ENCODE data around the gene PPM1A.

Gene PPM1A

GRCh38 chr14:60245380-60246177 is 3.4 kb upstream of the PPM1A start:
- ATAC-seq = no peak
- no peak for TF ChIP-seq ZFP30 (CRISPR knock-in tag; IDR thresholded peaks at IDR 0.05)

- TF ChIP-seq, protein P1, sequence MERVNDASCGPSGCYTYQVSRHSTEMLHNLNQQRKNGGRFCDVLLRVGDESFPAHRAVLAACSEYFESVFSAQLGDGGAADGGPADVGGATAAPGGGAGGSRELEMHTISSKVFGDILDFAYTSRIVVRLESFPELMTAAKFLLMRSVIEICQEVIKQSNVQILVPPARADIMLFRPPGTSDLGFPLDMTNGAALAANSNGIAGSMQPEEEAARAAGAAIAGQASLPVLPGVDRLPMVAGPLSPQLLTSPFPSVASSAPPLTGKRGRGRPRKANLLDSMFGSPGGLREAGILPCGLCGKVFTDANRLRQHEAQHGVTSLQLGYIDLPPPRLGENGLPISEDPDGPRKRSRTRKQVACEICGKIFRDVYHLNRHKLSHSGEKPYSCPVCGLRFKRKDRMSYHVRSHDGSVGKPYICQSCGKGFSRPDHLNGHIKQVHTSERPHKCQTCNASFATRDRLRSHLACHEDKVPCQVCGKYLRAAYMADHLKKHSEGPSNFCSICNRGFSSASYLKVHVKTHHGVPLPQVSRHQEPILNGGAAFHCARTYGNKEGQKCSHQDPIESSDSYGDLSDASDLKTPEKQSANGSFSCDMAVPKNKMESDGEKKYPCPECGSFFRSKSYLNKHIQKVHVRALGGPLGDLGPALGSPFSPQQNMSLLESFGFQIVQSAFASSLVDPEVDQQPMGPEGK (CRISPR knock-in tag; IDR thresholded peaks at IDR 0.05; ENCODE audit: borderline replicate concordance) = no peak
- TF ChIP-seq OSR1 (CRISPR knock-in tag; IDR thresholded peaks at IDR 0.05) = no peak
- TF ChIP-seq BACH2 (CRISPR knock-in tag; IDR thresholded peaks at IDR 0.05; ENCODE audit: borderline replicate concordance) = no peak
- TF ChIP-seq, protein P2, sequence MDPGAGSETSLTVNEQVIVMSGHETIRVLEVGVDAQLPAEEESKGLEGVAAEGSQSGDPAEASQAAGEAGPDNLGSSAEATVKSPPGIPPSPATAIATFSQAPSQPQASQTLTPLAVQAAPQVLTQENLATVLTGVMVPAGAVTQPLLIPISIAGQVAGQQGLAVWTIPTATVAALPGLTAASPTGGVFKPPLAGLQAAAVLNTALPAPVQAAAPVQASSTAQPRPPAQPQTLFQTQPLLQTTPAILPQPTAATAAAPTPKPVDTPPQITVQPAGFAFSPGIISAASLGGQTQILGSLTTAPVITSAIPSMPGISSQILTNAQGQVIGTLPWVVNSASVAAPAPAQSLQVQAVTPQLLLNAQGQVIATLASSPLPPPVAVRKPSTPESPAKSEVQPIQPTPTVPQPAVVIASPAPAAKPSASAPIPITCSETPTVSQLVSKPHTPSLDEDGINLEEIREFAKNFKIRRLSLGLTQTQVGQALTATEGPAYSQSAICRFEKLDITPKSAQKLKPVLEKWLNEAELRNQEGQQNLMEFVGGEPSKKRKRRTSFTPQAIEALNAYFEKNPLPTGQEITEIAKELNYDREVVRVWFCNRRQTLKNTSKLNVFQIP (CRISPR knock-in tag; IDR thresholded peaks at IDR 0.05; ENCODE audit: borderline replicate concordance, low read depth) = no peak
- TF ChIP-seq ZFP3 (CRISPR knock-in tag; IDR thresholded peaks at IDR 0.05) = no peak
- TF ChIP-seq TOX (CRISPR knock-in tag; IDR thresholded peaks at IDR 0.05; ENCODE audit: borderline replicate concordance) = no peak
- no peak for TF ChIP-seq CSDC2 (CRISPR knock-in tag; IDR thresholded peaks at IDR 0.05)
- TF ChIP-seq, protein P3, sequence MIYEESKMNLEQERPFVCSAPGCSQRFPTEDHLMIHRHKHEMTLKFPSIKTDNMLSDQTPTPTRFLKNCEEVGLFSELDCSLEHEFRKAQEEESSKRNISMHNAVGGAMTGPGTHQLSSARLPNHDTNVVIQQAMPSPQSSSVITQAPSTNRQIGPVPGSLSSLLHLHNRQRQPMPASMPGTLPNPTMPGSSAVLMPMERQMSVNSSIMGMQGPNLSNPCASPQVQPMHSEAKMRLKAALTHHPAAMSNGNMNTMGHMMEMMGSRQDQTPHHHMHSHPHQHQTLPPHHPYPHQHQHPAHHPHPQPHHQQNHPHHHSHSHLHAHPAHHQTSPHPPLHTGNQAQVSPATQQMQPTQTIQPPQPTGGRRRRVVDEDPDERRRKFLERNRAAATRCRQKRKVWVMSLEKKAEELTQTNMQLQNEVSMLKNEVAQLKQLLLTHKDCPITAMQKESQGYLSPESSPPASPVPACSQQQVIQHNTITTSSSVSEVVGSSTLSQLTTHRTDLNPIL (CRISPR knock-in tag; IDR thresholded peaks at IDR 0.05; ENCODE audit: low read depth) = no peak
- no peak for TF ChIP-seq ZFP30 (CRISPR knock-in tag; IDR thresholded peaks at IDR 0.05)
- no peak for TF ChIP-seq RARB (CRISPR knock-in tag; IDR thresholded peaks at IDR 0.05)
- TF ChIP-seq GLIS3 (CRISPR knock-in tag; IDR thresholded peaks at IDR 0.05) = no peak
Observed at GRCh38 chr14:60247994-60248696, 876 bp upstream of the PPM1A start.

DNA sequence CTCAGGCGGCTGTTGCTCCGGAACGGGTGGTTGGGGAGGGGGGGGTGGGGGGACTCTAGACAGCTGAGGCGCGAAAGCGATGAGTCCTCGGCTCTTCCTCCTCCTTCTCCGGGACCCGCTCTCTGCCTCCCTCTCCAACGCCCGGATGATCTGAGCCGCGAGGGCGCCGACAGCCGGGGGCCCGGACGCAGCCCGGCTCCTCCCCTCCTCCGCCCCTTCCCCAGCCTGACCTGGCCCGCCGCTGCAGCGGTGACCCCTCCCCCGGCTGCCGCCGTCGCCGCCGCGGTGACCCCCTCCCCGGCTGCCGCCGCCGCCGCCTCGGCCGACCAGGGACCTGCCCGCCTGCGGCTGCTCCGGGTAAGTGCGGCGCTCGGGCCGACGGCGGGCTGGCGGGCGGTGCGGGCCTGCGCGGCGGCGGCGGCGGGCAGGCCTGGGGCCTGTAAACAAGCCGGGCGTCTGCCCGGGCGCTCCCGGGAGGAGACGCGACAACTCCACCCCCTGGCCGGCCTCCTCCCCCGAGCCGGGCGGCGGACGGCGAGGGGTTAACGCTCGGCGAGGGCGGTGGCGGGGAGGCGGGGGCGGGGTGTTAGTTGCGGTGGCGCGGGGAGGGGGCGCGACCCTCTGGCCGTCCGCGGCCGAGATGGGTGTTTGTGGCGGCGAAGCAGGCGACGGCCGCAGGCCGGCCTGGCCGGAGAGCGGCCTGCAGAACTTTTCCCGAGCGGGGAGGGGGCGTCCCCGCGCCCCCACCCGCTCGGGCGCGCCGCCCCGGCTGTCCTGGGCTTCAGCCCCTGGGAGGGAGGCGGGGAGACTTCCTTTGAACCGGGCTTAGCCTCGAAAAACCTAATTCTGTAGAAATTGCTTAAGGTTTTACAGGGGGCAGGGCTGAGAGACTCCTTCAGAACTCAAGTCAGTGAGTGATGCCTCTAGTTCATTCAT is 568 bp downstream of the PPM1A start:
- TF ChIP-seq ZNF70 (CRISPR knock-in tag; IDR thresholded peaks at IDR 0.05) = no peak
- no peak for TF ChIP-seq BACH2 (CRISPR knock-in tag; IDR thresholded peaks at IDR 0.05; ENCODE audit: borderline replicate concordance)
- TF ChIP-seq, protein P1 (CRISPR knock-in tag; IDR thresholded peaks at IDR 0.05; ENCODE audit: borderline replicate concordance) = peak; percentile 42; the same call in 1 of the 2 replicates
- TF ChIP-seq, protein P3 (CRISPR knock-in tag; IDR thresholded peaks at IDR 0.05; ENCODE audit: low read depth) = no peak
- ATAC-seq = peak; percentile 43

More at GRCh38 chr14:60247994-60248696, 876 bp upstream of the PPM1A start:
- peak; percentile 95 for ATAC-seq

DNA sequence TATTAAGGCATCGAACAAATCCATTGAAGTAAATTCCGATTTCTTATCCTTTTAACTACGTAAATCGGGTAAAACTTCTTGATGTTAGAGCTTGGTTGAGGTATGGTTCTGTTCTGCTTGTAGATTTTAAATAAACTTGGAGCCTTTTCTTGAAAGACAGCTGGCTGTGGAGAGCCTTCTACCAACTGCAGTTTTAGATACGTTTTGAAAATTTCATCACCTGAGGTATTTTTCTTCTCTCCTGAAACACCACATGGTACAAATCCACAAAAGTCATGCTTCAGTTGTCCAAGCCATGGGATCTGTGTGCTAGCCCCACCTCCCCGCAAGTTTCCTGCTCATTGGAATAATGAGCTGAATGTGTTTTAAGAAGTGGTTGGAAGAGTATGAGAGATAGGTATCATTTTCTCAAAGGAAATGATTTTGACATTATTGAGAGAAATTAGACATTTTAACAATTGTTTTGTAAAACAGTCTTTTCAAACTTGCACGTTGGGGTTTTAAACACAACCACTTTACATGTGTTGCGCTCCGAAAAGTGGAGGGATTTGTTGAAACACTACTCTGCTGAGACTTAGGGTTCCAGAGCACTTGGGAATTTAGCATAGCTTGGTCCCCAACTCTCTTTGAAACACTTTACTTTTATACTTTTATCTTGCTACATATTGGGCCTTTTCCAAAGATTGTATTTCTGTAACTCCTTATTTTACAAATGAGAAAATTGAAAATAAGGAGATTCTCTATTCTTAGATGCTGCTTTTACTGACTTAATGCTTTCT is 1.4 kb downstream of the PPM1A start:
- TF ChIP-seq ZC3H10 (CRISPR knock-in tag; IDR thresholded peaks at IDR 0.05) (no peak), ZNF8 (CRISPR knock-in tag; IDR thresholded peaks at IDR 0.05) (no peak), ZNF70 (CRISPR knock-in tag; IDR thresholded peaks at IDR 0.05) (no peak), ZNF565 (CRISPR knock-in tag; conservative IDR thresholded peaks at IDR 0.05; ENCODE audit: low read depth) (no peak), PPARA (CRISPR knock-in tag; IDR thresholded peaks at IDR 0.05; ENCODE audit: borderline replicate concordance) (no peak), RARB (CRISPR knock-in tag; IDR thresholded peaks at IDR 0.05) (no peak), OSR1 (CRISPR knock-in tag; IDR thresholded peaks at IDR 0.05) (no peak), TOX (CRISPR knock-in tag; IDR thresholded peaks at IDR 0.05; ENCODE audit: borderline replicate concordance) (no peak), ARNTL (CRISPR knock-in tag; IDR thresholded peaks at IDR 0.05; ENCODE audit: borderline replicate concordance, low read depth) (no peak)
- no peak for ATAC-seq

Measured in SK-N-SH treated with all-trans-retinoic acid at 6 μM for 48 hours (cell line).